Upper lobe of left lung (tissue), 6 donors: Measurements from ENCODE around the gene EPHA4. TPM values are rescaled to one million over a fixed set of nuclear protein-coding genes. Genes with fewer than 3 reads are reported as not detected.

Experiments
- ATAC-seq, 2 donors: fragments of 200-7000 bp; cut with Tn5 transposase; one replicate each; pipeline ENCODE4 v1.9.1; 2022; ENCODE audit warnings: mild to moderate bottlenecking in 2 of 2, moderate library complexity in 2 of 2; ENCODE audit not compliant: low FRiP score in 2 of 2
- DNase-seq, 2 donors: peaks; one replicate each; pipeline ENCODE4 v3.0.0-alpha.2; 2019 to 2020
- H3K27ac ChIP-seq, 4 donors: fragments of 200-600 bp; sonication (generic); one replicate each; pipeline ENCODE4 v1.5.1; 2016 to 2019
- H3K27me3 ChIP-seq, 4 donors: fragments of 200-600 bp; sonication (generic); one replicate each; pipeline ENCODE4 v1.5.1; 2017 to 2019
- H3K36me3 ChIP-seq, 4 donors: fragments of 200-600 bp; sonication (generic); one replicate each; pipeline ENCODE4 v1.5.1; 2016 to 2019
- H3K4me1 ChIP-seq, 4 donors: fragments of 200-600 bp; sonication (generic); one replicate each; pipeline ENCODE4 v1.5.1; 2018 to 2019
- H3K4me3 ChIP-seq, 4 donors: fragments of 200-600 bp; sonication (generic); one replicate each; pipeline ENCODE4 v1.5.1; 2017 to 2019; ENCODE audit warnings: mild to moderate bottlenecking in 2 of 4, moderate library complexity in 1 of 4
- H3K9me3 ChIP-seq, 4 donors: fragments of 200-600 bp; sonication (generic); one replicate each; pipeline ENCODE4 v1.5.1; 2018 to 2019
- CTCF ChIP-seq, 6 experiments: fragments of 450-650 bp in 4 of 6; fragments of 200-600 bp in 2 of 6; sonication (generic) in 2 of 6; IDR thresholded peaks; one replicate each; pipeline ENCODE4 v1.5.1; 2016 to 2019; ENCODE audit warnings: antibody characterized with exemption in 6 of 6
- EP300 ChIP-seq, 4 donors: sonication (generic); formaldehyde crosslinking; IDR thresholded peaks; one replicate each; pipeline ENCODE4 v1.5.1; 2017; ENCODE audit warnings: antibody characterized with exemption in 4 of 4, control low read depth in 2 of 4
- POLR2A ChIP-seq, 4 donors: fragments of 450-650 bp; IDR thresholded peaks; one replicate each; pipeline ENCODE4 v1.5.1; 2016 to 2017; ENCODE audit warnings: antibody characterized with exemption in 4 of 4, mild to moderate bottlenecking in 2 of 4
- POLR2AphosphoS5 ChIP-seq, 2 donors: sonication (generic); formaldehyde crosslinking; IDR thresholded peaks; one replicate each; pipeline ENCODE4 v1.5.1; 2017; ENCODE audit warnings: antibody characterized with exemption in 2 of 2
- WGBS, 2 donors: methylation state at CpG; one replicate each; pipeline ENCODE4 v1.1.5; 2017 to 2018; 5-methylcytosine and 5-hydroxymethylcytosine counted together
- total RNA-seq, 6 donors: library from RNA; depleted of rRNA in 4 of 6; stranded (reverse); fragments of >200 nt in 4 of 6; gene quantifications; one replicate each; pipeline versions ENCODE4 v1.1.0 to v1.2.1, GENCODE V29; 2016 to 2021
- donor health status: DM: no; HTN: no; CAD: no; lungs with moderate emphysema.
- donor health status: DM: no; HTN: yes; CAD: no; lungs with severe emphysema.

Gene EPHA4
- total RNA-seq, 6 donors from 2014 or later, result 9.5 to 33.5 (median 22.3) TPM

- no peaks in the 10 kb centered on the region for H3K36me3 ChIP-seq
- H3K4me3 ChIP-seq, result no peak overlapping the region
- peak overlapping the region; percentile 45 to 70 (median 51) for H3K27ac ChIP-seq
- H3K9me3 ChIP-seq, result no peaks in the 10 kb centered on the region
- WGBS, 2 donors, result 40 to 54% methylated on average over 7 of the region's 7 CpGs
- H3K27me3 ChIP-seq, result no peaks in the 10 kb centered on the region
- peaks cover 28 to 32% (median 31%) of the 10 kb centered on the region in 4 donors for H3K4me1 ChIP-seq
- ATAC-seq, result peak; percentile 29 to 58
- DNase-seq, result peak in 1 of 2 donors; percentile 58
- TF ChIP-seq POLR2AphosphoS5 (IDR thresholded peaks at IDR 0.05) (no peak), EP300 (IDR thresholded peaks at IDR 0.05) (no peak), CTCF (IDR thresholded peaks at IDR 0.05) (no peak), POLR2A (IDR thresholded peaks at IDR 0.05) (no peak)
Measured at GRCh38 chr2:221518201-221518934, 53.7 kb downstream of the EPHA4 start.

- Histone ChIP-seq H3K4me3 (no peak overlapping the region), H3K27ac (peak overlapping the region; percentile 45 to 70 (median 51)), H3K4me1 (peaks cover 28 to 32% (median 31%) of the 10 kb centered on the region in 4 donors), H3K36me3 (no peaks in the 10 kb centered on the region), H3K27me3 (no peaks in the 10 kb centered on the region), H3K9me3 (no peaks in the 10 kb centered on the region)
- peak in 1 of 2 donors; percentile 82 for DNase-seq
- WGBS, 2 donors, result 15 to 27% methylated on average over 5 of the region's 5 CpGs
- TF ChIP-seq CTCF (IDR thresholded peaks at IDR 0.05) (no peak), EP300 (IDR thresholded peaks at IDR 0.05) (peak in 1 of 4 donors; percentile 72), POLR2A (IDR thresholded peaks at IDR 0.05) (peak in 1 of 4 donors; percentile 16), POLR2AphosphoS5 (IDR thresholded peaks at IDR 0.05) (peak; percentile 14 to 35)
- peak; percentile 86 to 89 for ATAC-seq
Measured at GRCh38 chr2:221517696-221518151, 54.4 kb downstream of the EPHA4 start.

- Histone ChIP-seq H3K9me3 (no peaks in the 10 kb centered on the region), H3K36me3 (no peaks in the 10 kb centered on the region), H3K4me3 (no peak overlapping the region), H3K4me1 (peaks cover 28 to 32% (median 31%) of the 10 kb centered on the region in 4 donors), H3K27ac (peak overlapping the region; percentile 45 to 70 (median 51)), H3K27me3 (no peaks in the 10 kb centered on the region)
- TF ChIP-seq CTCF (IDR thresholded peaks at IDR 0.05) (no peak), POLR2AphosphoS5 (IDR thresholded peaks at IDR 0.05) (no peak), POLR2A (IDR thresholded peaks at IDR 0.05) (no peak), EP300 (IDR thresholded peaks at IDR 0.05) (no peak)
- peak in 1 of 2 donors; percentile 34 for DNase-seq
- WGBS, 2 donors, result 56 to 57% methylated on average over 4 of the region's 4 CpGs
- peak in 1 of 2 donors; percentile 87 for ATAC-seq
Measured at GRCh38 chr2:221517146-221517695, 54.9 kb downstream of the EPHA4 start.

- 90 to 100% methylated on average over 1 of the region's 1 CpG for WGBS, 2 donors
Measured at GRCh38 chr2:221515864-221516263, 56.2 kb downstream of the EPHA4 start.

More at GRCh38 chr2:221515864-221516263, 56.2 kb downstream of the EPHA4 start:
- H3K4me3 ChIP-seq, result no peak overlapping the region
- H3K27me3 ChIP-seq, result no peaks in the 10 kb centered on the region
- no peaks in the 10 kb centered on the region for H3K36me3 ChIP-seq
- DNase-seq (no peak), ATAC-seq (no peak)
- peaks cover 28 to 32% (median 30%) of the 10 kb centered on the region in 4 donors for H3K4me1 ChIP-seq
- H3K9me3 ChIP-seq, result no peaks in the 10 kb centered on the region
- no peak for TF ChIP-seq CTCF (IDR thresholded peaks at IDR 0.05)
- H3K27ac ChIP-seq, result no peak overlapping the region
